GM12878 (cell line): ENCODE data around the gene CTDNEP1. TPM values are rescaled to one million over a fixed set of nuclear protein-coding genes. Genes with fewer than 3 reads are reported as not detected.

Experiments
- CREM ChIP-seq: IDR thresholded peaks from 2 replicates; pipeline ENCODE4 v1.6.1; 2014; ENCODE audit warnings: antibody characterized with exemption, low read depth
- MYB ChIP-seq: fragments of 150-350 bp; IDR thresholded peaks from 2 replicates; pipeline ENCODE4 v1.6.1; 2014; ENCODE audit warnings: mild to moderate bottlenecking, low read depth, low read length, borderline replicate concordance
- PML ChIP-seq: IDR thresholded peaks from 2 replicates; pipeline ENCODE4 v1.6.1; 2012; ENCODE audit warnings: low read length, inconsistent platforms
- polyA plus RNA-seq, 11 experiments: library from polyadenylated mRNA; depleted of rRNA in 4 of 11; unstranded in 6 of 11; stranded (reverse) in 5 of 11; fragments of >200 nt; fragmentation: Nextera tagmentation in 4 of 11; fragmentation: Illumina TruSeq in 1 of 11; extraction: Ambion mirVana in 4 of 11; extraction: Trizol in 1 of 11; gene quantifications; 1 replicate in 1 of 11; 2 replicates in 10 of 11; pipeline versions ENCODE4 v1.2.1 to v1.2.3, GENCODE V29; 2011 to 2016; ENCODE audit warnings: inconsistent platforms in 2 of 11, missing spikeins in 2 of 11, low read depth in 1 of 11
- total RNA-seq, 4 experiments: library from RNA; depleted of rRNA in 3 of 4; stranded (reverse); fragments of >200 nt in 3 of 4; fragmentation: Illumina TruSeq in 1 of 4; extraction: Trizol in 1 of 4; gene quantifications; 2 replicates each; pipeline versions ENCODE4 v1.2.1 to v1.2.3, GENCODE V29; 2013 to 2021
- TF ChIP-seq, protein P1 (sequence below): fragments of 450-650 bp; IDR thresholded peaks from 2 replicates; pipeline ENCODE4 v1.6.1; 2016; ENCODE audit warnings: mild to moderate bottlenecking
- TF ChIP-seq, protein P2 (sequence below): fragments of 450-650 bp; IDR thresholded peaks from 2 replicates; pipeline ENCODE4 v1.6.1; 2017; ENCODE audit warnings: antibody characterized with exemption, mild to moderate bottlenecking, moderate library complexity
- TF ChIP-seq, protein P3 (sequence below): fragments of 450-650 bp; IDR thresholded peaks from 2 replicates; pipeline ENCODE4 v1.6.1; 2016; ENCODE audit warnings: mild to moderate bottlenecking, moderate library complexity, borderline replicate concordance

Gene CTDNEP1
- total and polyA plus RNA-seq, 10 of the 15 experiments (the other 5 are each of a cell fraction or from before 2014, with no cell fraction given) = 23.7 to 176 (median 30.3) TPM

DNA sequence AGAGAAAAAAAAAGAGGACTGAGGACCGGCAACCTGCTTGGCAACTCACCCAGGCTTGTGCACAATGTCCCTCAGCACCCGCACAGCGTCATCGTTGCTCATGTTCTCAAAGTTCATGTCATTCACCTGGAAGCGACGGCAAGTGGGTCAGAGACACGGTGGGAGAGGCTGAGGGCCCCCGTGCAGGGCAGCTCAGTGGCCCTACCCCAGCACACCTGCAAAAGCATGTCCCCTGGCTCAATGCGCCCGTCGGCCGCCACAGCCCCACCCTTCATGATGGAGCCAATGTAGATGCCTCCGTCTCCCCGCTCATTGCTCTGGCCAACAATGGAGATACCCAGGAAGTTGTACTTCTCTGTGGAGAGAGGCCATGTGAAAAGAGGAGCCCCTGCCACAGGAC lies 22.6 kb downstream of the CTDNEP1 start (continued):
- TF ChIP-seq, protein P1, sequence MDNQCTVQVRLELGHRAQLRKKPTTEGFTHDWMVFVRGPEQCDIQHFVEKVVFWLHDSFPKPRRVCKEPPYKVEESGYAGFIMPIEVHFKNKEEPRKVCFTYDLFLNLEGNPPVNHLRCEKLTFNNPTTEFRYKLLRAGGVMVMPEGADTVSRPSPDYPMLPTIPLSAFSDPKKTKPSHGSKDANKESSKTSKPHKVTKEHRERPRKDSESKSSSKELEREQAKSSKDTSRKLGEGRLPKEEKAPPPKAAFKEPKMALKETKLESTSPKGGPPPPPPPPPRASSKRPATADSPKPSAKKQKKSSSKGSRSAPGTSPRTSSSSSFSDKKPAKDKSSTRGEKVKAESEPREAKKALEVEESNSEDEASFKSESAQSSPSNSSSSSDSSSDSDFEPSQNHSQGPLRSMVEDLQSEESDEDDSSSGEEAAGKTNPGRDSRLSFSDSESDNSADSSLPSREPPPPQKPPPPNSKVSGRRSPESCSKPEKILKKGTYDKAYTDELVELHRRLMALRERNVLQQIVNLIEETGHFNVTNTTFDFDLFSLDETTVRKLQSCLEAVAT = no peak
- TF ChIP-seq, protein P2, sequence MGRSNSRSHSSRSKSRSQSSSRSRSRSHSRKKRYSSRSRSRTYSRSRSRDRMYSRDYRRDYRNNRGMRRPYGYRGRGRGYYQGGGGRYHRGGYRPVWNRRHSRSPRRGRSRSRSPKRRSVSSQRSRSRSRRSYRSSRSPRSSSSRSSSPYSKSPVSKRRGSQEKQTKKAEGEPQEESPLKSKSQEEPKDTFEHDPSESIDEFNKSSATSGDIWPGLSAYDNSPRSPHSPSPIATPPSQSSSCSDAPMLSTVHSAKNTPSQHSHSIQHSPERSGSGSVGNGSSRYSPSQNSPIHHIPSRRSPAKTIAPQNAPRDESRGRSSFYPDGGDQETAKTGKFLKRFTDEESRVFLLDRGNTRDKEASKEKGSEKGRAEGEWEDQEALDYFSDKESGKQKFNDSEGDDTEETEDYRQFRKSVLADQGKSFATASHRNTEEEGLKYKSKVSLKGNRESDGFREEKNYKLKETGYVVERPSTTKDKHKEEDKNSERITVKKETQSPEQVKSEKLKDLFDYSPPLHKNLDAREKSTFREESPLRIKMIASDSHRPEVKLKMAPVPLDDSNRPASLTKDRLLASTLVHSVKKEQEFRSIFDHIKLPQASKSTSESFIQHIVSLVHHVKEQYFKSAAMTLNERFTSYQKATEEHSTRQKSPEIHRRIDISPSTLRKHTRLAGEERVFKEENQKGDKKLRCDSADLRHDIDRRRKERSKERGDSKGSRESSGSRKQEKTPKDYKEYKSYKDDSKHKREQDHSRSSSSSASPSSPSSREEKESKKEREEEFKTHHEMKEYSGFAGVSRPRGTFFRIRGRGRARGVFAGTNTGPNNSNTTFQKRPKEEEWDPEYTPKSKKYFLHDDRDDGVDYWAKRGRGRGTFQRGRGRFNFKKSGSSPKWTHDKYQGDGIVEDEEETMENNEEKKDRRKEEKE = no peak
- TF ChIP-seq MYB (no peak), CREM (no peak), PML (no peak)
- TF ChIP-seq, protein P3, sequence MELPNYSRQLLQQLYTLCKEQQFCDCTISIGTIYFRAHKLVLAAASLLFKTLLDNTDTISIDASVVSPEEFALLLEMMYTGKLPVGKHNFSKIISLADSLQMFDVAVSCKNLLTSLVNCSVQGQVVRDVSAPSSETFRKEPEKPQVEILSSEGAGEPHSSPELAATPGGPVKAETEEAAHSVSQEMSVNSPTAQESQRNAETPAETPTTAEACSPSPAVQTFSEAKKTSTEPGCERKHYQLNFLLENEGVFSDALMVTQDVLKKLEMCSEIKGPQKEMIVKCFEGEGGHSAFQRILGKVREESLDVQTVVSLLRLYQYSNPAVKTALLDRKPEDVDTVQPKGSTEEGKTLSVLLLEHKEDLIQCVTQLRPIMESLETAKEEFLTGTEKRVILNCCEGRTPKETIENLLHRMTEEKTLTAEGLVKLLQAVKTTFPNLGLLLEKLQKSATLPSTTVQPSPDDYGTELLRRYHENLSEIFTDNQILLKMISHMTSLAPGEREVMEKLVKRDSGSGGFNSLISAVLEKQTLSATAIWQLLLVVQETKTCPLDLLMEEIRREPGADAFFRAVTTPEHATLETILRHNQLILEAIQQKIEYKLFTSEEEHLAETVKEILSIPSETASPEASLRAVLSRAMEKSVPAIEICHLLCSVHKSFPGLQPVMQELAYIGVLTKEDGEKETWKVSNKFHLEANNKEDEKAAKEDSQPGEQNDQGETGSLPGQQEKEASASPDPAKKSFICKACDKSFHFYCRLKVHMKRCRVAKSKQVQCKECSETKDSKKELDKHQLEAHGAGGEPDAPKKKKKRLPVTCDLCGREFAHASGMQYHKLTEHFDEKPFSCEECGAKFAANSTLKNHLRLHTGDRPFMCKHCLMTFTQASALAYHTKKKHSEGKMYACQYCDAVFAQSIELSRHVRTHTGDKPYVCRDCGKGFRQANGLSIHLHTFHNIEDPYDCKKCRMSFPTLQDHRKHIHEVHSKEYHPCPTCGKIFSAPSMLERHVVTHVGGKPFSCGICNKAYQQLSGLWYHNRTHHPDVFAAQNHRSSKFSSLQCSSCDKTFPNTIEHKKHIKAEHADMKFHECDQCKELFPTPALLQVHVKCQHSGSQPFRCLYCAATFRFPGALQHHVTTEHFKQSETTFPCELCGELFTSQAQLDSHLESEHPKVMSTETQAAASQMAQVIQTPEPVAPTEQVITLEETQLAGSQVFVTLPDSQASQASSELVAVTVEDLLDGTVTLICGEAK = no peak
